HCT116 (cell line): ENCODE data around the gene TREM1. TPM values are rescaled to one million over a fixed set of nuclear protein-coding genes. Genes with fewer than 3 reads are reported as not detected.

ENCODE experiments used
- ATAC-seq: fragments of 200-7000 bp; cut with Tn5 transposase; 2 replicates; pipeline ENCODE4 v1.9.1; 2020; ENCODE audit warnings: mild to moderate bottlenecking, moderate library complexity
- BruUV-seq: library from RNA; stranded (reverse); fragments of 400-500 nt; replicated peaks from 2 replicates; lab custom pipeline; 2021; lab: Mats Ljungman, UMichigan
- CTCF ChIA-PET: fragments of 300-600 bp; sonication (Branson Sonifier 250); formaldehyde crosslinking; loops from one replicate; lab custom pipeline; 2021; ENCODE audit warnings: antibody characterized with exemption; lab: Charles Lee
- POLR2A ChIA-PET: fragments of 300-600, 350-600 bp; sonication (Branson Sonifier 250); formaldehyde crosslinking; loops from one replicate; lab custom pipeline; 2021; ENCODE audit warnings: antibody characterized with exemption; lab: Charles Lee
- RAD21 ChIA-PET, 2 experiments: fragments of 300-600 bp; sonication (Branson Sonifier 250); formaldehyde crosslinking; loops; one replicate each; lab custom pipeline; 2023; ENCODE audit warnings: low total read pairs in 2 of 2; ENCODE audit not compliant: uncharacterized antibody in 2 of 2, unreplicated experiment in 2 of 2, low non-redundant PET in 1 of 2; lab: Charles Lee
- DNase-seq: peaks from one replicate; pipeline ENCODE4 v3.0.0-alpha.2; 2010; ENCODE audit warnings: low read depth, low spot score
- H2AFZ ChIP-seq: fragments of 200-600 bp; shearing (Covaris generic), sonication (generic); 2 replicates; pipeline ENCODE4 v1.6.1; 2017; ENCODE audit warnings: low read depth, mixed run types, mixed read lengths, antibody characterized with exemption, low read length; ENCODE audit not compliant: poor library complexity, severe bottlenecking
- H3K27ac ChIP-seq: 2 replicates; pipeline ENCODE4 v1.5.1; 2012; ENCODE audit warnings: low read depth, low read length
- H3K27me3 ChIP-seq: fragments of 200-600 bp; sonication (generic); 2 replicates; pipeline ENCODE4 v1.6.1; 2016; ENCODE audit warnings: mixed run types, low read length, mixed read lengths; ENCODE audit not compliant: insufficient read depth
- H3K36me3 ChIP-seq, 2 experiments: fragments of 200-500 bp in 1 of 2; fragments of 200-600 bp in 1 of 2; sonication (Bioruptor generic) in 1 of 2; sonication (generic) in 1 of 2; 2 replicates each; pipeline versions ENCODE4 v1.5.1 to v1.6.1; 2014 to 2016; ENCODE audit warnings: low read length in 2 of 2, inconsistent platforms in 1 of 2, mixed read lengths in 1 of 2, mixed run types in 1 of 2; ENCODE audit not compliant: insufficient read depth in 2 of 2, control insufficient read depth in 1 of 2
- H3K4me1 ChIP-seq, 2 experiments: fragments of 200-600 bp in 1 of 2; sonication (generic) in 1 of 2; 2 replicates each; pipeline versions ENCODE4 v1.5.1 to v1.6.1; 2012 to 2017; ENCODE audit warnings: low read length in 2 of 2, inconsistent platforms in 1 of 2, mild to moderate bottlenecking in 1 of 2, mixed read lengths in 1 of 2, mixed run types in 1 of 2, moderate library complexity in 1 of 2; ENCODE audit not compliant: insufficient read depth in 2 of 2, control insufficient read depth in 1 of 2
- H3K4me2 ChIP-seq: fragments of 200-600 bp; sonication (generic); 2 replicates; pipeline ENCODE4 v1.6.1; 2017; ENCODE audit warnings: mixed run types, low read length, mixed read lengths
- H3K4me3 ChIP-seq, 2 experiments: fragments of 200-600 bp in 1 of 2; sonication (generic) in 1 of 2; replicated peaks in 1 of 2; 2 replicates each; pipeline ENCODE4 v1.5.1; 2011 to 2016; ENCODE audit warnings: low read length in 2 of 2, control low read depth in 1 of 2, low read depth in 1 of 2, mild to moderate bottlenecking in 1 of 2, mixed read lengths in 1 of 2, mixed run types in 1 of 2
- H3K79me2 ChIP-seq: fragments of 200-600 bp; sonication (generic); 2 replicates; pipeline ENCODE4 v1.6.1; 2017; ENCODE audit warnings: mild to moderate bottlenecking, mixed run types, low read length, moderate library complexity, mixed read lengths; ENCODE audit not compliant: insufficient read depth
- H3K9ac ChIP-seq: fragments of 200-600 bp; sonication (generic); 2 replicates; pipeline ENCODE4 v1.6.1; 2016; ENCODE audit warnings: low read length, mixed read lengths
- H3K9me2 ChIP-seq: fragments of 200-600 bp; sonication (generic), shearing (Covaris generic); 2 replicates; pipeline ENCODE4 v1.6.1; 2017; ENCODE audit warnings: mixed run types, mild to moderate bottlenecking, moderate library complexity; ENCODE audit not compliant: insufficient read depth
- H3K9me3 ChIP-seq, 2 experiments: fragments of 200-500 bp in 1 of 2; fragments of 200-600 bp in 1 of 2; sonication (Bioruptor generic) in 1 of 2; sonication (generic) in 1 of 2; 2 replicates each; pipeline ENCODE4 v1.6.1; 2014 to 2017; ENCODE audit warnings: low read length in 2 of 2, mixed read lengths in 2 of 2, inconsistent platforms in 1 of 2, low read depth in 1 of 2, mild to moderate bottlenecking in 1 of 2, mixed run types in 1 of 2, moderate library complexity in 1 of 2; ENCODE audit not compliant: control insufficient read depth in 1 of 2, insufficient read depth in 1 of 2
- H4K20me1 ChIP-seq: fragments of 200-600 bp; sonication (generic), shearing (Covaris generic); 2 replicates; pipeline ENCODE4 v1.6.1; 2017; ENCODE audit warnings: mixed run types, mild to moderate bottlenecking, moderate library complexity; ENCODE audit not compliant: insufficient read depth
- CBX3 ChIP-seq: IDR thresholded peaks from 2 replicates; pipeline ENCODE4 v1.6.1; 2012; ENCODE audit warnings: low read depth
- CEBPB ChIP-seq: IDR thresholded peaks from 2 replicates; pipeline ENCODE4 v1.6.1; 2012; ENCODE audit warnings: low read depth
- EGR1 ChIP-seq: IDR thresholded peaks from 2 replicates; pipeline ENCODE4 v1.6.1; 2012; ENCODE audit warnings: low read depth
- EZH2phosphoT487 ChIP-seq: fragments of 200-600 bp; IDR thresholded peaks from 2 replicates; pipeline ENCODE4 v1.6.1; 2018; ENCODE audit warnings: antibody characterized with exemption, borderline replicate concordance
- FOSL1 ChIP-seq: IDR thresholded peaks from 2 replicates; pipeline ENCODE4 v1.6.1; 2012; ENCODE audit warnings: low read depth
- JUND ChIP-seq: IDR thresholded peaks from 2 replicates; pipeline ENCODE4 v1.6.1; 2012
- POLR2AphosphoS5 ChIP-seq: IDR thresholded peaks from 2 replicates; pipeline ENCODE4 v1.6.1; 2011; ENCODE audit warnings: mild to moderate bottlenecking, low read depth, low read length, moderate library complexity
- RAD21 ChIP-seq: IDR thresholded peaks from 2 replicates; pipeline ENCODE4 v1.6.1; 2012; ENCODE audit warnings: low read depth, mild to moderate bottlenecking
- TCF7L2 ChIP-seq: IDR thresholded peaks from 2 replicates; pipeline ENCODE4 v1.7.0; 2011; ENCODE audit warnings: borderline replicate concordance, inconsistent platforms; ENCODE audit not compliant: insufficient read depth, insufficient read length; ENCODE audit errors: extremely low read depth
- YY1 ChIP-seq: IDR thresholded peaks from 2 replicates; pipeline ENCODE4 v1.6.1; 2011; ENCODE audit warnings: low read length, low read depth, moderate library complexity, mild to moderate bottlenecking; ENCODE audit not compliant: insufficient replicate concordance; ENCODE audit errors: extremely low read depth
- ZNF274 ChIP-seq: fragments of 200-500 bp; sonication (Bioruptor generic); IDR thresholded peaks from 2 replicates; pipeline ENCODE4 v1.6.1; 2014; ENCODE audit warnings: mild to moderate bottlenecking, low read depth, low read length, inconsistent platforms
- intact Hi-C: fragments of 100-400 bp; cut with micrococcal nuclease; formaldehyde crosslinking; loops from 2 replicates; pipeline ENCODE4 v1.10.0; 2022
- total RNA-seq: library from RNA; stranded (reverse); gene quantifications from one replicate; pipeline ENCODE4 v1.2.1, GENCODE V29; 2021; ENCODE audit not compliant: unreplicated experiment

The TREM1 gene
- total RNA-seq, 1 experiment from 2014 or later = 0.22 TPM

- TF ChIP-seq TCF7L2 (no peak), FOSL1 (no peak), ZNF274 (no peak), POLR2AphosphoS5 (no peak)
- CTCF ChIA-PET = no interaction called here
- ATAC-seq (no peak), DNase-seq (no peak)
- H3K27me3 ChIP-seq = no peaks in the 10 kb centered on the region
- POLR2A ChIA-PET = no interaction called here
- no peak overlapping the region for H3K27ac ChIP-seq
- intact Hi-C loops = no loop called here
- RAD21 ChIA-PET = no interaction called here
- H3K4me1 ChIP-seq = no peaks in the 10 kb centered on the region
- no peaks in the 10 kb centered on the region for H3K79me2 ChIP-seq
- no peak overlapping the region for H3K4me3 ChIP-seq
- no peak overlapping the region for H3K4me2 ChIP-seq
- H3K36me3 ChIP-seq = no peaks in the 10 kb centered on the region
- no peak overlapping the region for H2AFZ ChIP-seq
- H4K20me1 ChIP-seq = no peaks in the 10 kb centered on the region
- H3K9me2 ChIP-seq = no peaks in the 10 kb centered on the region
- no peak overlapping the region for H3K9ac ChIP-seq
- H3K9me3 ChIP-seq = peaks cover 4 to 11% of the 10 kb centered on the region in 2 experiments; a peak in 3 of 4 replicates
- no TSS peak for BruUV-seq
Measured at GRCh38 chr6:41263267-41263666, 23.2 kb downstream of the TREM1 start.

GRCh38 chr6:41262401-41262800, 24.1 kb downstream of the TREM1 start:
- BruUV-seq = no TSS peak
- no peaks in the 10 kb centered on the region for H4K20me1 ChIP-seq
- H3K27ac ChIP-seq = no peak overlapping the region
- H3K27me3 ChIP-seq = no peaks in the 10 kb centered on the region
- no peaks in the 10 kb centered on the region for H3K9me2 ChIP-seq
- no peak overlapping the region for H3K9ac ChIP-seq
- no peaks in the 10 kb centered on the region for H3K36me3 ChIP-seq
- H3K4me1 ChIP-seq = peaks cover 4 to 7% of the 10 kb centered on the region in 2 experiments; a peak in 2 of 4 replicates
- peaks cover 4 to 11% of the 10 kb centered on the region in 2 experiments; a peak in 3 of 4 replicates for H3K9me3 ChIP-seq
- intact Hi-C loops = no loop called here
- DNase-seq (no peak), ATAC-seq (no peak)
- no peak overlapping the region for H2AFZ ChIP-seq
- ChIA-PET RAD21 (no interaction called here), CTCF (no interaction called here), POLR2A (no interaction called here)
- H3K79me2 ChIP-seq = no peaks in the 10 kb centered on the region
- no peak overlapping the region for H3K4me2 ChIP-seq
- TF ChIP-seq RAD21 = no peak
- TF ChIP-seq CBX3 = no peak
- TF ChIP-seq JUND = no peak
- no peak for TF ChIP-seq CEBPB
- no peak for TF ChIP-seq EZH2phosphoT487
- TF ChIP-seq EGR1 = no peak
- no peak for TF ChIP-seq YY1
- no peak overlapping the region for H3K4me3 ChIP-seq
